Fibroblast of mammary gland (primary cell): ENCODE data around the gene SELPLG.
"Not testable (repeated sequence)": the region's sequence is repeated elsewhere in the genome, so short reads cannot be mapped to it uniquely, and the experiment has no call there.

Source experiments
- DNase-seq: peaks from one replicate; pipeline ENCODE4 v3.0.0-alpha.2; 2010; ENCODE audit warnings: low read depth
- H3K4me3 ChIP-seq: 2 replicates; pipeline ENCODE4 v1.5.1; 2011; ENCODE audit warnings: low read depth, mild to moderate bottlenecking, low read length, moderate library complexity; ENCODE audit not compliant: control insufficient read depth
- CTCF ChIP-seq: conservative IDR thresholded peaks from 2 replicates; pipeline ENCODE4 v1.5.1; 2011; ENCODE audit warnings: low read depth, low read length, inconsistent platforms; ENCODE audit not compliant: control insufficient read depth, insufficient read depth

The SELPLG gene

GRCh38 chr12:108638141-108638827, 4.6 kb upstream of the SELPLG start:
- no peak for DNase-seq
- no peak for TF ChIP-seq CTCF
- H3K4me3 ChIP-seq: no peak overlapping the region

- no peak for DNase-seq
- no peak overlapping the region for H3K4me3 ChIP-seq
- TF ChIP-seq CTCF: no peak
These were observed 3.7 kb upstream of the SELPLG start for GRCh38 chr12:108637222-108637971.

- no peak for DNase-seq
- no peak for TF ChIP-seq CTCF
These were observed 2.5 kb upstream of the SELPLG start for GRCh38 chr12:108635997-108636808.

GRCh38 chr12:108635201-108635996, 1.7 kb upstream of the SELPLG start:
- no peak overlapping the region for H3K4me3 ChIP-seq
- no peak for TF ChIP-seq CTCF
- no peak for DNase-seq

More at GRCh38 chr12:108635997-108636808, 2.5 kb upstream of the SELPLG start:
- no peak overlapping the region for H3K4me3 ChIP-seq

- no peak for DNase-seq
- TF ChIP-seq CTCF: no peak
- no peak overlapping the region for H3K4me3 ChIP-seq
These were observed 652 bp upstream of the SELPLG start for GRCh38 chr12:108634341-108634751.

- DNase-seq: no peak
- H3K4me3 ChIP-seq: no peak overlapping the region
- no peak for TF ChIP-seq CTCF
These were observed 587 bp downstream of the SELPLG start for GRCh38 chr12:108633081-108633533.

- not testable (repeated sequence) for H3K4me3 ChIP-seq, DNase-seq
These were observed 2.4 kb downstream of the SELPLG start for GRCh38 chr12:108631261-108631660.
